Kidney epithelial cell (primary cell): ENCODE measurements around the gene SH3RF3. TPM values are rescaled to one million over a fixed set of nuclear protein-coding genes. Genes with fewer than 3 reads are reported as not detected.
A peak's percentile ranks its signal among the peaks of the same experiment; 100 is the strongest.

Experiments
- DNase-seq: peaks from one replicate; pipeline ENCODE4 v3.0.0-alpha.2; 2010; ENCODE audit warnings: low read depth
- H3K27me3 ChIP-seq: 2 replicates; pipeline ENCODE4 v1.6.0; 2011; ENCODE audit warnings: low read length; ENCODE audit not compliant: control insufficient read depth, insufficient read depth
- H3K36me3 ChIP-seq: 2 replicates; pipeline ENCODE4 v1.5.1; 2011; ENCODE audit warnings: low read length; ENCODE audit not compliant: control insufficient read depth, insufficient read depth
- H3K4me3 ChIP-seq: 2 replicates; pipeline ENCODE4 v1.5.1; 2011; ENCODE audit warnings: low read depth, mild to moderate bottlenecking, control low read depth, low read length
- CTCF ChIP-seq: IDR thresholded peaks from 2 replicates; pipeline ENCODE4 v1.5.1; 2011; ENCODE audit warnings: mild to moderate bottlenecking, moderate library complexity, low read length, control low read depth, inconsistent platforms; ENCODE audit not compliant: insufficient read depth, poor library complexity, severe bottlenecking
- total RNA-seq: library from RNA; depleted of rRNA; stranded (reverse); fragments of >200 nt; gene quantifications from 2 replicates; pipeline ENCODE4 v1.2.3, GENCODE V29; 2015

SH3RF3 gene
- total RNA-seq, 1 donor from 2014 or later = 9.6 TPM

- TF ChIP-seq CTCF = no peak
Measured at GRCh38 chr2:109400102-109400501, 271.1 kb downstream of the SH3RF3 start.

GRCh38 chr2:109401370-109401769, 272.4 kb downstream of the SH3RF3 start:
- TF ChIP-seq CTCF = no peak
- no peak for DNase-seq
- Histone ChIP-seq H3K36me3 (no peaks in the 10 kb centered on the region), H3K27me3 (no peaks in the 10 kb centered on the region), H3K4me3 (no peak overlapping the region)

More at GRCh38 chr2:109400102-109400501, 271.1 kb downstream of the SH3RF3 start:
- Histone ChIP-seq H3K27me3 (no peaks in the 10 kb centered on the region), H3K4me3 (no peak overlapping the region), H3K36me3 (no peaks in the 10 kb centered on the region)
- DNase-seq = no peak

GRCh38 chr2:109402180-109402579, 273.2 kb downstream of the SH3RF3 start:
- peak; percentile 29 for DNase-seq
- Histone ChIP-seq H3K27me3 (no peaks in the 10 kb centered on the region), H3K36me3 (no peaks in the 10 kb centered on the region), H3K4me3 (no peak overlapping the region)
- peak; percentile 9 for TF ChIP-seq CTCF

- no peaks in the 10 kb centered on the region for H3K27me3 ChIP-seq
- no peak for DNase-seq
- no peak for TF ChIP-seq CTCF
- H3K36me3 ChIP-seq = no peaks in the 10 kb centered on the region
- H3K4me3 ChIP-seq = no peak overlapping the region
Measured at GRCh38 chr2:109402980-109403840, 274.2 kb downstream of the SH3RF3 start.

GRCh38 chr2:109403841-109404201, 274.8 kb downstream of the SH3RF3 start:
- TF ChIP-seq CTCF = no peak
- Histone ChIP-seq H3K4me3 (no peak overlapping the region), H3K36me3 (no peaks in the 10 kb centered on the region), H3K27me3 (no peaks in the 10 kb centered on the region)
- no peak for DNase-seq

- H3K36me3 ChIP-seq = no peaks in the 10 kb centered on the region
- H3K27me3 ChIP-seq = no peaks in the 10 kb centered on the region
- no peak for TF ChIP-seq CTCF
- DNase-seq = no peak
- no peak overlapping the region for H3K4me3 ChIP-seq
Measured at GRCh38 chr2:109404681-109405080, 275.7 kb downstream of the SH3RF3 start.
